K562 (cell line): ENCODE measurements around the gene TRIM33. TPM values are rescaled to one million over a fixed set of nuclear protein-coding genes. Genes with fewer than 3 reads are reported as not detected.
"Not testable (repeated sequence)": the region's sequence is repeated elsewhere in the genome, so short reads cannot be mapped to it uniquely, and the experiment has no call there.

Experiments used
- ARID1B ChIP-seq: fragments of 450-650 bp; IDR thresholded peaks from 2 replicates; pipeline ENCODE4 v1.6.1; 2016; ENCODE audit warnings: antibody characterized with exemption, mild to moderate bottlenecking, inconsistent platforms
- CC2D1A ChIP-seq: fragments of 450-650 bp; IDR thresholded peaks from 2 replicates; pipeline ENCODE4 v1.6.1; 2017; ENCODE audit warnings: mild to moderate bottlenecking
- DPF2 ChIP-seq: fragments of 450-650 bp; IDR thresholded peaks from 2 replicates; pipeline ENCODE4 v1.6.1; 2016
- EP400 ChIP-seq: fragments of 450-650 bp; IDR thresholded peaks from 2 replicates; pipeline ENCODE4 v1.6.1; 2017; ENCODE audit warnings: antibody characterized with exemption, mild to moderate bottlenecking, moderate library complexity
- FOXM1 ChIP-seq, 2 experiments: fragments of 450-650 bp in 1 of 2; sonication (generic) in 1 of 2; formaldehyde crosslinking in 1 of 2; IDR thresholded peaks; 2 replicates each; pipeline versions ENCODE4 v1.6.1 to v1.9.0; 2017 to 2022; ENCODE audit warnings: low read depth in 2 of 2, mild to moderate bottlenecking in 2 of 2, missing genetic modification reagents in 1 of 2, moderate library complexity in 1 of 2
- KDM1A ChIP-seq, 2 experiments: fragments of 450-650 bp; IDR thresholded peaks; 2 replicates each; pipeline ENCODE4 v1.6.1; 2016; ENCODE audit warnings: mild to moderate bottlenecking in 2 of 2
- MTA1 ChIP-seq: fragments of 450-650 bp; IDR thresholded peaks from 2 replicates; pipeline ENCODE4 v1.6.1; 2017; ENCODE audit warnings: borderline replicate concordance
- MYBL2 ChIP-seq, 2 experiments: fragments of 450-650 bp in 1 of 2; sonication (generic) in 1 of 2; formaldehyde crosslinking in 1 of 2; IDR thresholded peaks; 2 replicates each; pipeline versions ENCODE4 v1.6.1 to v1.8.1; 2017 to 2022; ENCODE audit warnings: borderline replicate concordance in 1 of 2, inconsistent platforms in 1 of 2, low read depth in 1 of 2, mild to moderate bottlenecking in 1 of 2, missing genetic modification reagents in 1 of 2, moderate library complexity in 1 of 2
- NFIC ChIP-seq: fragments of 450-650 bp; IDR thresholded peaks from 2 replicates; pipeline ENCODE4 v1.6.1; 2017; ENCODE audit warnings: mild to moderate bottlenecking, inconsistent platforms
- SMARCC2 ChIP-seq: fragments of 450-650 bp; IDR thresholded peaks from 2 replicates; pipeline ENCODE4 v1.6.1; 2017; ENCODE audit warnings: antibody characterized with exemption, moderate library complexity, mild to moderate bottlenecking, low read depth
- TAL1 ChIP-seq: fragments of 450-650 bp; IDR thresholded peaks from 2 replicates; pipeline ENCODE4 v1.6.1; 2016; ENCODE audit warnings: mild to moderate bottlenecking
- TOE1 ChIP-seq, 2 experiments: fragments of 450-650 bp in 1 of 2; sonication (generic) in 1 of 2; formaldehyde crosslinking in 1 of 2; IDR thresholded peaks; 2 replicates each; pipeline versions ENCODE4 v1.7.1 to v1.8.0; 2016 to 2022; ENCODE audit warnings: borderline replicate concordance in 2 of 2, mild to moderate bottlenecking in 2 of 2, antibody characterized with exemption in 1 of 2, inconsistent platforms in 1 of 2, low read depth in 1 of 2, missing genetic modification reagents in 1 of 2, moderate library complexity in 1 of 2
- TRIM24 ChIP-seq, 2 experiments: fragments of 450-650 bp; IDR thresholded peaks; 2 replicates each; pipeline ENCODE4 v1.6.1; 2016
- ZFX ChIP-seq: sonication (generic); formaldehyde crosslinking; IDR thresholded peaks from 2 replicates; pipeline ENCODE4 v1.8.0; 2022; ENCODE audit warnings: mild to moderate bottlenecking, missing genetic modification reagents, moderate library complexity
- polyA plus RNA-seq, 8 experiments: library from polyadenylated mRNA; depleted of rRNA in 4 of 8; stranded (reverse) in 5 of 8; unstranded in 3 of 8; fragments of >200 nt; fragmentation: Nextera tagmentation in 2 of 8; fragmentation: Illumina TruSeq in 1 of 8; extraction: Ambion mirVana in 2 of 8; extraction: Trizol in 1 of 8; gene quantifications; 2 replicates each; pipeline versions ENCODE4 v1.2.1 to v1.2.3, GENCODE V29; 2011 to 2014; ENCODE audit warnings: inconsistent platforms in 1 of 8, missing spikeins in 1 of 8
- total RNA-seq, 7 experiments: library from RNA; depleted of rRNA in 6 of 7; stranded (reverse); fragments of >200 nt in 6 of 7; fragmentation: Illumina TruSeq in 2 of 7; extraction: Trizol in 2 of 7; gene quantifications; 2 replicates each; pipeline versions ENCODE4 v1.2.1 to v1.2.3, GENCODE V29; 2011 to 2021; ENCODE audit warnings: low replicate concordance in 1 of 7
- TF ChIP-seq, protein P1 (sequence below), 2 experiments: fragments of 450-650 bp in 1 of 2; sonication (generic) in 1 of 2; formaldehyde crosslinking in 1 of 2; IDR thresholded peaks; 2 replicates each; pipeline versions ENCODE4 v1.7.1 to v1.9.0; 2016 to 2022; ENCODE audit warnings: inconsistent platforms in 1 of 2, mild to moderate bottlenecking in 1 of 2, missing genetic modification reagents in 1 of 2
- TF ChIP-seq, protein P2 (sequence below): IDR thresholded peaks from 2 replicates; pipeline ENCODE4 v1.6.1; 2016; ENCODE audit warnings: missing genetic modification characterization, missing compliant biosample characterization

Gene TRIM33
- total and polyA plus RNA-seq, 9 of the 15 experiments (the other 6 are each of a cell fraction or from before 2014, with no cell fraction given) = 9.3 to 58.4 (median 40.2) TPM

DNA sequence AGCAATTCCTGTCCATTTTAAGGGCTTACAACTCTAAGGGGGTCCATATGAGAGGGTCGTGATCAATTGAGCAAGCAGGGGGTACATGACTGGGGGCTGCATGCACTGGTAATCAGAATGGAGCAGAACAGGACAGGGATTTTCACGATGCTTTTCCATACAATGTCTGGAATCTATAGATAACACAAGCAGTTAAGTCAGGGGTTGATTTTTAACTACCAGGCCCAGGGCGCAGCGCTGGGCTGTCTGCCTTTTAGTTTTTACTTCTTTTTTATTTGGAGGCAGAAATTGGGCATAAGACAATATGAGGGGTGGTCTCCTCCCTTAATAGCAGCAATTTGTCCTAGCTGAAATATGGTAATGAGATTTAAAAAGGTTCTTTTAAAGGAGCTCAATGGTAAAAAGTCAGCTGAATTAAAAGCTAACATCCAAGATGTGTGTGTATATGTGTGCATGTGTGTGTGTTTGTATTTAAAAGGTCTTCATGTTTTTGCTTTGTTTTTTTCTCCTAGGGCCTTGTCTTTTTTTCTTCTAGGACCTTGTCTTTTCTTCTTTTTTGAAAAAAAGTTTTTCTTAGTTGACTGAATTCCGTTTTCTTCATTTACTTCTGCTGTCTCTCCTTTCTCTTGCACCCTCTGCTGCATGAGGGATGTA lies 141.6 kb downstream of the TRIM33 start (continued):
- TF ChIP-seq, protein P1, sequence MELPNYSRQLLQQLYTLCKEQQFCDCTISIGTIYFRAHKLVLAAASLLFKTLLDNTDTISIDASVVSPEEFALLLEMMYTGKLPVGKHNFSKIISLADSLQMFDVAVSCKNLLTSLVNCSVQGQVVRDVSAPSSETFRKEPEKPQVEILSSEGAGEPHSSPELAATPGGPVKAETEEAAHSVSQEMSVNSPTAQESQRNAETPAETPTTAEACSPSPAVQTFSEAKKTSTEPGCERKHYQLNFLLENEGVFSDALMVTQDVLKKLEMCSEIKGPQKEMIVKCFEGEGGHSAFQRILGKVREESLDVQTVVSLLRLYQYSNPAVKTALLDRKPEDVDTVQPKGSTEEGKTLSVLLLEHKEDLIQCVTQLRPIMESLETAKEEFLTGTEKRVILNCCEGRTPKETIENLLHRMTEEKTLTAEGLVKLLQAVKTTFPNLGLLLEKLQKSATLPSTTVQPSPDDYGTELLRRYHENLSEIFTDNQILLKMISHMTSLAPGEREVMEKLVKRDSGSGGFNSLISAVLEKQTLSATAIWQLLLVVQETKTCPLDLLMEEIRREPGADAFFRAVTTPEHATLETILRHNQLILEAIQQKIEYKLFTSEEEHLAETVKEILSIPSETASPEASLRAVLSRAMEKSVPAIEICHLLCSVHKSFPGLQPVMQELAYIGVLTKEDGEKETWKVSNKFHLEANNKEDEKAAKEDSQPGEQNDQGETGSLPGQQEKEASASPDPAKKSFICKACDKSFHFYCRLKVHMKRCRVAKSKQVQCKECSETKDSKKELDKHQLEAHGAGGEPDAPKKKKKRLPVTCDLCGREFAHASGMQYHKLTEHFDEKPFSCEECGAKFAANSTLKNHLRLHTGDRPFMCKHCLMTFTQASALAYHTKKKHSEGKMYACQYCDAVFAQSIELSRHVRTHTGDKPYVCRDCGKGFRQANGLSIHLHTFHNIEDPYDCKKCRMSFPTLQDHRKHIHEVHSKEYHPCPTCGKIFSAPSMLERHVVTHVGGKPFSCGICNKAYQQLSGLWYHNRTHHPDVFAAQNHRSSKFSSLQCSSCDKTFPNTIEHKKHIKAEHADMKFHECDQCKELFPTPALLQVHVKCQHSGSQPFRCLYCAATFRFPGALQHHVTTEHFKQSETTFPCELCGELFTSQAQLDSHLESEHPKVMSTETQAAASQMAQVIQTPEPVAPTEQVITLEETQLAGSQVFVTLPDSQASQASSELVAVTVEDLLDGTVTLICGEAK (IDR thresholded peaks at IDR 0.05) = peak; percentile 41; the same call in 1 of the 2 replicates
- TF ChIP-seq, protein P1 (CRISPR knock-in tag; IDR thresholded peaks at IDR 0.05) = not testable (repeated sequence)
- peak; percentile 14; the same call in 1 of the 2 replicates for TF ChIP-seq EP400
- TF ChIP-seq TRIM24 (IDR thresholded peaks at IDR 0.05) = 0 out of 4 replicates have a peak, but pooled peaks of 1 of the 2 experiments have one; percentile 22
- TF ChIP-seq CC2D1A = peak; percentile 22; the same call in 1 of the 2 replicates
- TF ChIP-seq, protein P2, sequence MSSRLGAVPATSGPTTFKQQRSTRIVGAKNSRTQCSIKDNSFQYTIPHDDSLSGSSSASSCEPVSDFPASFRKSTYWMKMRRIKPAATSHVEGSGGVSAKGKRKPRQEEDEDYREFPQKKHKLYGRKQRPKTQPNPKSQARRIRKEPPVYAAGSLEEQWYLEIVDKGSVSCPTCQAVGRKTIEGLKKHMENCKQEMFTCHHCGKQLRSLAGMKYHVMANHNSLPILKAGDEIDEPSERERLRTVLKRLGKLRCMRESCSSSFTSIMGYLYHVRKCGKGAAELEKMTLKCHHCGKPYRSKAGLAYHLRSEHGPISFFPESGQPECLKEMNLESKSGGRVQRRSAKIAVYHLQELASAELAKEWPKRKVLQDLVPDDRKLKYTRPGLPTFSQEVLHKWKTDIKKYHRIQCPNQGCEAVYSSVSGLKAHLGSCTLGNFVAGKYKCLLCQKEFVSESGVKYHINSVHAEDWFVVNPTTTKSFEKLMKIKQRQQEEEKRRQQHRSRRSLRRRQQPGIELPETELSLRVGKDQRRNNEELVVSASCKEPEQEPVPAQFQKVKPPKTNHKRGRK (tag) = 0 out of 2 replicates have a peak, but pooled peaks have one; percentile 13
- peak; percentile 32; the same call in 1 of the 2 replicates for TF ChIP-seq FOXM1 (IDR thresholded peaks at IDR 0.05; ENCODE audit: low read depth)
- TF ChIP-seq FOXM1 (CRISPR knock-in tag; IDR thresholded peaks at IDR 0.05; ENCODE audit: low read depth); MYBL2 (CRISPR knock-in tag; IDR thresholded peaks at IDR 0.05; ENCODE audit: borderline replicate concordance); TOE1 (CRISPR knock-in tag; IDR thresholded peaks at IDR 0.05; ENCODE audit: borderline replicate concordance, low read depth): not testable (repeated sequence)
- 0 out of 2 replicates have a peak, but pooled peaks have one; percentile 18 for TF ChIP-seq MTA1
- TF ChIP-seq NFIC = peak; percentile 78
- TF ChIP-seq MYBL2 (IDR thresholded peaks at IDR 0.05; ENCODE audit: low read depth) = peak; percentile 35
- 0 out of 2 replicates have a peak, but pooled peaks have one; percentile 23 for TF ChIP-seq TOE1 (IDR thresholded peaks at IDR 0.05; ENCODE audit: borderline replicate concordance)
- TF ChIP-seq ZFX (CRISPR knock-in tag) = peak; percentile 51
- peak; percentile 50; the same call in 1 of the 2 replicates for TF ChIP-seq DPF2
- 0 out of 2 replicates have a peak, but pooled peaks have one; percentile 32 for TF ChIP-seq SMARCC2
- TF ChIP-seq ARID1B = peak; percentile 84
- TF ChIP-seq TAL1 = peak; percentile 81
- TF ChIP-seq KDM1A (IDR thresholded peaks at IDR 0.05) = peak in 1 of 2 experiments; percentile 46; a peak in 3 of 4 replicates
